Measurements from ENCODE around the gene NDUFA11.
"Not testable (repeated sequence)": the region's sequence is repeated elsewhere in the genome, so short reads cannot be mapped to it uniquely, and the experiment has no call there.

NDUFA11 gene

GRCh38 chr19:5890099-5890498 lies 13.5 kb downstream of the NDUFA11 start:
- Histone ChIP-seq H3K27ac (no peak overlapping the region), H3K9me3 (ENCODE audit: severe bottlenecking) (no peaks in the 10 kb centered on the region), H3K4me3 (ENCODE audit: low read depth, low read length) (no peak overlapping the region), H3K27me3 (ENCODE audit: insufficient read depth, low read depth, severe bottlenecking) (no peaks in the 10 kb centered on the region), H3K36me3 (peaks cover 7% of the 10 kb centered on the region)
- no peak for DNase-seq
- TF ChIP-seq CTCF (IDR thresholded peaks at IDR 0.05; ENCODE audit: low read depth, low read length): no peak

GRCh38 chr19:5889288-5889971 lies 14.2 kb downstream of the NDUFA11 start:
- H3K27ac ChIP-seq: no peak overlapping the region

DNA sequence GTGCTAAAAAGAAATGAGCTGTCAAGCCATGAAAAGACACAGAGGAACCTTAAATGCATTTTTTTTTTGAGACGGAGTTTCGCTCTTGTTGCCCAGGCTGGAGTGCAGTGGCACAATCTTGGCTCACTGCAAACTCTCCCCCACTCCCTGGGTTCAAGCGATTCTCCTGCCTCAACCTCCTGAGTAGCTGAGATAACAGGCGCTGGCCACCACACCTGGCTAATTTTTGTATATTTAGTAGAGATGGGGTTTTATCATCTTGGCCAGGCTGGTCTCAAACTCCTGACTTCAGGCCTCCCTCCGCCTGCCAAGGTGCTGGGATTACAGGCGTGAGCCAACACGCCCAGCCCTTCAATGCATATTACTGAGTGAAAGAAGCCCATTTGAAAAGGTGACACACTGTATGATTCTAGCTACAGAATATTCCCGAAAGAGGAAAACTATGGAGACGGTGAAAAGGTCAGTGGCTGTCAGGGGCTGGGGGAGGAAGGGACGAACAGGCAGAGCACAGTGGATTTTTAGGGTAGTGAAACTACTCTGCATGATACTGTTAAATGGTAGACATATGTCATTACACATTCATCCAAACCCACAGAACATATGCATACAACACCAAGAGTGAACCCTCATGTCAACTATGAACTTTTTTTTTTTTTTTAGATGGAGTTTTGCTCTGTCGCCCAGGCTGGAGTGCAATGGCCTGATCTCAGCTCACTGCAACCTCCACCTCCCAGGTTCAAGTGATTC lies 19.4 kb downstream of the NDUFA11 start:
- DNase-seq; H3K27me3 ChIP-seq (ENCODE audit: insufficient read depth, low read depth, severe bottlenecking); H3K4me3 ChIP-seq (ENCODE audit: low read depth, low read length); H3K9me3 ChIP-seq (ENCODE audit: severe bottlenecking); H3K27ac ChIP-seq; H3K36me3 ChIP-seq: not testable (repeated sequence)

More at GRCh38 chr19:5889288-5889971, 14.2 kb downstream of the NDUFA11 start:
- Histone ChIP-seq H3K9me3 (ENCODE audit: severe bottlenecking) (no peaks in the 10 kb centered on the region), H3K4me3 (ENCODE audit: low read depth, low read length) (no peak overlapping the region), H3K27me3 (ENCODE audit: insufficient read depth, low read depth, severe bottlenecking) (no peaks in the 10 kb centered on the region), H3K36me3 (peaks cover under 1% of the 10 kb centered on the region; the same call in 1 of the 2 replicates)
- no peak for TF ChIP-seq CTCF (IDR thresholded peaks at IDR 0.05; ENCODE audit: low read depth, low read length)
- no peak for DNase-seq

DNA sequence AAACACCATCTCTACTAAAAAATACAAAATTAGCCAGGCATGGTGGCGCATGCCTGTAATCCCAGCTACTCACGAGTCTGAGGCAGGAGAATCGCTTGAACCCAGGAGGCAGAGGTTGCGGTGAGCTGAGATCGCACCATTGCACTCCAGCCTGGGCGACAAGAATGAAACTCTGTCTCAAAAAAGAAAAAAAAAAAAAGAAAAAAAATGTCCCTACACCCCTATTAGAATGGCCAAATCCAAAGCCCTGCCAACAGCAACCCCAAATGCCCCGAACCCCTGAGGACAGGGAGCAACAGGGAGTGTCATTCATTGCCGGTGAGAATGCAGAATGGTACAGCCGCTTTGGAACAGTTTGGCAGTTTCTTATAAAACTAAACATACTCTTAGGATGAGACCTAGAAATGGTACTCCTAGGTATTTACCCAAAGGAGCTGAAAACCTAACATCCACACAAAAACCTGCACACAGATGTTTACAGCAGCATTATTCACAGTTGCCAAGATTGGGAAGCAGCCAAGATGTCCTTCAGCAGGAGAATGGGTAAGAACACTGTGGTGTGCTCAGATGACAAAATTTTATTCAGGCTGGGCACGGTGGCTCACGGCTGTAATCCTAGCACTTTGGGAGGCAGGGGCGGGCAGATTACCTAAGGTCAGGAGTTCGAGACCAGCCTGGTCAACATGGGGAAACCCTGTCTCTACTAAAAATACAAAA lies 20.3 kb downstream of the NDUFA11 start:
- H3K36me3 ChIP-seq; H3K9me3 ChIP-seq (ENCODE audit: severe bottlenecking); DNase-seq; H3K27me3 ChIP-seq (ENCODE audit: insufficient read depth, low read depth, severe bottlenecking); H3K4me3 ChIP-seq (ENCODE audit: low read depth, low read length); H3K27ac ChIP-seq: not testable (repeated sequence)

GRCh38 chr19:5882421-5882968 lies 21.1 kb downstream of the NDUFA11 start:
- DNase-seq: no peak
- Histone ChIP-seq H3K27ac (0 out of 2 replicates have a peak overlapping the region, but pooled peaks have one; percentile 2), H3K4me3 (ENCODE audit: low read depth, low read length) (no peak overlapping the region), H3K36me3 (no peaks in the 10 kb centered on the region), H3K27me3 (ENCODE audit: insufficient read depth, low read depth, severe bottlenecking) (no peaks in the 10 kb centered on the region), H3K9me3 (ENCODE audit: severe bottlenecking) (no peaks in the 10 kb centered on the region)
- TF ChIP-seq CTCF (IDR thresholded peaks at IDR 0.05; ENCODE audit: low read depth, low read length): no peak

DNA sequence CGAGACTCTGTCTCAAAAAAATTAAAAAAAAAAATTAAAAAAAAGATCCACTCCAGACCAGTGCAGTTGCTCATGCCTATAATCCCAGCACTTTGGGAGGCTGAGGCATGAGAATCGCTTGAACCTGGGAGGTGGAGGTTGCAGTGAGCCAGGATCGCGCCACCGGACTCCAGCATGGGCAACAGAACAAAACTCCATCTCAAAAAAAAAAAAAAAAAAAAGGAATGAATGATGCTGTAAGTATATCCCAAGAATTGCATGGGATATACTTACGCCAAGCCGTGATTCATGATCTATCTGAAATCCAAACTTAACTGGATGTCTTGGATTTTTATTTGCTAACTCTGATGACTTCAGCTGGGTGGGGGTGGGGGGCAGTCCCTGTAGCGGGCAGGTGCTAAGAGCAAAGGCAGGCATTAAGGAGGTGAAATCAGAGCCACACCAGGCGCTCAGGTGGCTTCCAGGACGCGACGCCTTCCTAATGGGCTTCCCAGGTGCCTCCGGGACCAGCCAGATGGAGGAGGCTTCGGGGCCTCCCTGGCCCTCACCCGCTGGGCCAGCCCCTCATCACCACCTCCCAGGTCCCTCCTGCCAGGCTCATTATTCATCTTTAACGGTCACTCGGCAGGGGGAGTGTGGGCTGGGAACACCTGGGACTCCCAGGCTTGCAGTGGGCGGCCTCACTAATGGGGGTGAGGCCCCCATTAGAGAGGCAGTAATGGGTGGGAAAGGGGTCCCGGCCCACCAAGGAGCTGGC lies 21.9 kb downstream of the NDUFA11 start:
- Histone ChIP-seq H3K36me3 (no peaks in the 10 kb centered on the region), H3K27me3 (ENCODE audit: insufficient read depth, low read depth, severe bottlenecking) (no peaks in the 10 kb centered on the region), H3K4me3 (ENCODE audit: low read depth, low read length) (no peak overlapping the region), H3K9me3 (ENCODE audit: severe bottlenecking) (no peaks in the 10 kb centered on the region), H3K27ac (0 out of 2 replicates have a peak overlapping the region, but pooled peaks have one; percentile 2)
- DNase-seq: peak; percentile 30
- TF ChIP-seq CTCF (IDR thresholded peaks at IDR 0.05; ENCODE audit: low read depth, low read length): no peak
